Karpas-422 (cell line): ENCODE measurements around the gene IL20RB. TPM values are rescaled to one million over a fixed set of nuclear protein-coding genes. Genes with fewer than 3 reads are reported as not detected.

Source experiments
- DNase-seq: peaks from one replicate; pipeline ENCODE4 v3.0.0-alpha.2; 2015
- H2AFZ ChIP-seq: fragments of 200-600 bp; sonication (generic); 2 replicates; pipeline ENCODE4 v1.6.1; 2014; ENCODE audit warnings: antibody characterized with exemption, low read length, mixed read lengths
- H3K27ac ChIP-seq: fragments of 200-600 bp; sonication (generic); 2 replicates; pipeline ENCODE4 v1.5.1; 2014; ENCODE audit warnings: mild to moderate bottlenecking, low read length, moderate library complexity
- H3K27me3 ChIP-seq: fragments of 200-600 bp; sonication (generic); 2 replicates; pipeline ENCODE4 v1.6.1; 2014; ENCODE audit warnings: low read length, mixed read lengths
- H3K36me3 ChIP-seq: fragments of 200-600 bp; sonication (generic); 2 replicates; pipeline ENCODE4 v1.6.1; 2014; ENCODE audit warnings: low read length, mixed read lengths; ENCODE audit not compliant: insufficient read depth
- H3K4me1 ChIP-seq: fragments of 200-600 bp; sonication (generic); 2 replicates; pipeline ENCODE4 v1.6.1; 2014; ENCODE audit warnings: mild to moderate bottlenecking, low read length, mixed read lengths
- H3K4me2 ChIP-seq: fragments of 200-600 bp; sonication (generic); 2 replicates; pipeline ENCODE4 v1.6.1; 2014; ENCODE audit warnings: low read length, low read depth, mild to moderate bottlenecking; ENCODE audit not compliant: poor library complexity, severe bottlenecking
- H3K4me3 ChIP-seq: fragments of 200-600 bp; sonication (generic); 2 replicates; pipeline ENCODE4 v1.5.1; 2014; ENCODE audit warnings: mild to moderate bottlenecking, antibody characterized with exemption, low read length, mixed read lengths
- H3K79me2 ChIP-seq: fragments of 200-600 bp; sonication (generic); 2 replicates; pipeline ENCODE4 v1.6.1; 2014; ENCODE audit warnings: mild to moderate bottlenecking, low read length, mixed read lengths
- H3K9ac ChIP-seq: fragments of 200-600 bp; sonication (generic); 2 replicates; pipeline ENCODE4 v1.6.0; 2014; ENCODE audit warnings: low read length
- H3K9me2 ChIP-seq: fragments of 200-600 bp; sonication (generic), shearing (Covaris generic); replicated peaks from 2 replicates; pipeline ENCODE4 v1.6.0; 2014; ENCODE audit warnings: mild to moderate bottlenecking, low read length, moderate library complexity; ENCODE audit not compliant: insufficient read depth
- H3K9me3 ChIP-seq: fragments of 300-700, 200-600 bp; sonication (generic); 2 replicates; pipeline ENCODE4 v1.6.1; 2014; ENCODE audit warnings: low read length, mixed read lengths
- H4K20me1 ChIP-seq: fragments of 200-600 bp; sonication (generic); 2 replicates; pipeline ENCODE4 v1.6.1; 2014; ENCODE audit warnings: mild to moderate bottlenecking, antibody characterized with exemption, low read length, low read depth; ENCODE audit not compliant: insufficient read depth
- total RNA-seq: library from RNA; depleted of rRNA; stranded (reverse); fragments of >200 nt; shearing (Covaris generic); gene quantifications from 2 replicates; pipeline ENCODE4 v1.2.3, GENCODE V29; 2014; ENCODE audit warnings: low replicate concordance; rRNA removed

The IL20RB gene, protein sequence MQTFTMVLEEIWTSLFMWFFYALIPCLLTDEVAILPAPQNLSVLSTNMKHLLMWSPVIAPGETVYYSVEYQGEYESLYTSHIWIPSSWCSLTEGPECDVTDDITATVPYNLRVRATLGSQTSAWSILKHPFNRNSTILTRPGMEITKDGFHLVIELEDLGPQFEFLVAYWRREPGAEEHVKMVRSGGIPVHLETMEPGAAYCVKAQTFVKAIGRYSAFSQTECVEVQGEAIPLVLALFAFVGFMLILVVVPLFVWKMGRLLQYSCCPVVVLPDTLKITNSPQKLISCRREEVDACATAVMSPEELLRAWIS
- total RNA-seq = 1.1 and 3.2 TPM in 2 replicates

DNA sequence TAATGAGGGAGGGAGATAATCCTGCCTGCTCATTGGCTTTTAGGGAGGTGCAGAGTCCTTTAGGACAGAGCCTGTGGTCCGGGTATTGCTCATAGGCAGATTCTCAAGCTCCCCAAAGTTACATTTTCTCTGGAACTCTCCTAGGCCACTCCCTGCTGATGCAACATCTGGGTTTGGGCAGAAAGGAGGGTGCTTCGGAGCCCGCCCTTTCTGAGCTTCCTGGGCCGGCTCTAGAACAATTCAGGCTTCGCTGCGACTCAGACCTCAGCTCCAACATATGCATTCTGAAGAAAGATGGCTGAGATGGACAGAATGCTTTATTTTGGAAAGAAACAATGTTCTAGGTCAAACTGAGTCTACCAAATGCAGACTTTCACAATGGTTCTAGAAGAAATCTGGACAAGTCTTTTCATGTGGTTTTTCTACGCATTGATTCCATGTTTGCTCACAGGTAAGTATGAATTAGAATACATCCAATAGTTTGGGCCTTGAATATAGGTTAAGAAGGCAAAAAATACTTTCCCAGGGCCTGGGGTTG is at the start of gene IL20RB:
Gene IL20RB, plus strand, starts transcription at position 233 of the 538 bp plus-strand sequence. Its CDS starts 131 bp downstream, at position 364.
- Histone ChIP-seq H4K20me1 (no peaks in the 10 kb centered on the region), H3K9me3 (no peaks in the 10 kb centered on the region), H3K27ac (no peak within 1 kb of the TSS), H3K27me3 (no peaks in the 10 kb centered on the region), H3K4me3 (no peak within 1 kb of the TSS), H3K79me2 (peaks cover 14% of the 10 kb centered on the region; the same call in 1 of the 2 replicates), H2AFZ (no peak within 1 kb of the TSS), H3K9ac (no peak within 1 kb of the TSS), H3K4me2 (no peak within 1 kb of the TSS), H3K4me1 (no peaks in the 10 kb centered on the region), H3K36me3 (no peaks in the 10 kb centered on the region), H3K9me2 (no peaks in the 10 kb centered on the region)
- DNase-seq = no peak

DNA sequence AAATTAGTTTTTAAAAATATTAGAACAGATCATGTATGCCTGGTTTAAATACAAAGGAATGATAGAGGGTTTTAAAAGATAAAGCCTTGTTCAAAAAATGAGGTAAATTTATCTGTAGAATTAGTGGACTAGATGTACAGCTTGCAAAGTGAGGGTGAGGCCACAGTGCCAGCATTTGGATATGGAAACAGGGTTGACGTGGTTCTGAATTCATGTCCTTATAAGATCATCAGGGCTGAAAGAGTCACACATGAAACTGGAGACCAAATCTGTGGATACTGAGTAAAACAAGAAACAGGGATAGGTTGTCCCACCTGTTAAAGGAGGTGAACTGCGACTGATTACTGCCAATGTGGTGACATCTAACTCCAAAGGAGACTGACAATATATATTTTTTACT is 49.5 kb upstream of the IL20RB start:
- Histone ChIP-seq H3K4me3 (no peak overlapping the region), H3K27me3 (no peaks in the 10 kb centered on the region), H3K9me3 (peaks cover 4% of the 10 kb centered on the region; the same call in 1 of the 2 replicates), H3K4me1 (peaks cover 85% of the 10 kb centered on the region), H4K20me1 (peaks cover 5% of the 10 kb centered on the region; the same call in 1 of the 2 replicates), H3K27ac (peak overlapping the region; percentile 48), H3K36me3 (peaks cover 24% of the 10 kb centered on the region), H3K4me2 (peak overlapping the region; percentile 31), H2AFZ (no peak overlapping the region), H3K9me2 (no peaks in the 10 kb centered on the region), H3K79me2 (peaks cover 100% of the 10 kb centered on the region), H3K9ac (no peak overlapping the region)
- no peak for DNase-seq

DNA sequence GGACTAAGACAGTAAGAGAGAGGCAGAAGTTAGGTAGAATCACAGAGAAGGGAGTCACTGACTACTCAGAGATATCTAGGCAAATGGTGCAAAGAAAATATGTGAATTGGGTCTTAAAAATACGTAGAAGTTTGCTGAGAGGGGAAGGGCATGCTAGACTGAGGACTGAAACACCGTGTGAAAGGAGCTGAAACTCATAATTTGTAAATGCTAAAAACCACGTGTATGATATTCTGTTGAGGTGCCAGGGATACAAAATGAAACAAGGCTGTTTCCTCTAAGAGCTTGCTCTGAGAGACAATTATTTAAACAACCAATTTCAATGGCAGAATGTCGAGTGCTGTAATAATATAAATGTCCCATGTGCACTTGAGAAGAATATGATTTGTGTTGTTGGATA is 48.6 kb upstream of the IL20RB start:
- H3K27ac ChIP-seq = peak overlapping the region; percentile 48
- H4K20me1 ChIP-seq = peaks cover 5% of the 10 kb centered on the region; the same call in 1 of the 2 replicates
- peak overlapping the region; percentile 11; the same call in 1 of the 2 replicates for H3K9ac ChIP-seq
- H3K9me3 ChIP-seq = no peaks in the 10 kb centered on the region
- peaks cover 84% of the 10 kb centered on the region for H3K4me1 ChIP-seq
- H2AFZ ChIP-seq = no peak overlapping the region
- H3K4me3 ChIP-seq = no peak overlapping the region; the same call in 1 of the 2 replicates
- H3K27me3 ChIP-seq = no peaks in the 10 kb centered on the region
- H3K9me2 ChIP-seq = no peaks in the 10 kb centered on the region
- no peak for DNase-seq
- H3K79me2 ChIP-seq = peaks cover 100% of the 10 kb centered on the region
- peak overlapping the region; percentile 31 for H3K4me2 ChIP-seq
- H3K36me3 ChIP-seq = peaks cover 16% of the 10 kb centered on the region; the same call in 1 of the 2 replicates

DNA sequence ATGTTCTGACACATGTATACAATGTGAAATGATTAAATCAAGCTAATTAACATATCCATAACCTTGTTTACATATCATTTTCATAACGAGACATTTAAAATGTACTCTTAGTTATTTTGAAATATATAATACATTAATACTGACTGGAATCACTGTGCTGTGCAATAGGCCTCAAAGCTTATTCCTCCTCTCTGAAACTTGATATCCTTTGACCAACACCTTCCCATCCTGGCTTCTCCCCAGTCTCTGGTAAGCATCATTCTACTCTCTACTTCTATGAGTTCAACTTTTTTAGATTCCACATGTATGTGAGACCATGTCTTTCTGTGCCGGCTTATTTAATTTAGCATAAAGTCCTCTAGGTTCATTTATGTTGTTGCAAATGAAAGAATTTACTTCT is 47.1 kb upstream of the IL20RB start:
- Histone ChIP-seq H3K9me2 (no peaks in the 10 kb centered on the region), H2AFZ (no peak overlapping the region), H3K27ac (peak overlapping the region; percentile 48; the same call in 1 of the 2 replicates), H3K4me1 (peaks cover 84% of the 10 kb centered on the region), H3K27me3 (no peaks in the 10 kb centered on the region), H3K9ac (no peak overlapping the region), H3K79me2 (peaks cover 100% of the 10 kb centered on the region), H4K20me1 (peaks cover 5% of the 10 kb centered on the region; the same call in 1 of the 2 replicates), H3K4me3 (no peak overlapping the region), H3K9me3 (no peaks in the 10 kb centered on the region), H3K36me3 (peaks cover 13% of the 10 kb centered on the region; the same call in 1 of the 2 replicates), H3K4me2 (no peak overlapping the region)
- DNase-seq = no peak

DNA sequence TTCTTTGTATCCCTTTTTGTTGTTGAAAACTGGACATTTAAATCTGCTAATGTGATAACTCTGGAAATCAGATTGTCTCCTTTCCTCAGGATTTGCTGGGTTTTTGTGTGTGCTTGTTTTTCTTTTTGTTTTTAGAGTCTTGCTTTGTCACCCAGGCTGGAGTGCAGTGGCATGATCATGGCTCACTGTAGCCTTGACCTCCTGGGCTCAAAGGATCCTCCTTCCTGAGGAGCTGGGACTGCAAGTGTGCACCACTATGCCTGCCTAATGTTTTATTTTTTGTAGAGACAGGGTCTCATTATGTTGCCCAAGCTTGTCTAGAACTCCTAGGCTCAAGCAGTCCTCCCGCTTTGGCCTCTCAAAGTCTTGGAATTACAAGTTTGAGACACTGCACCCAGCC is 44.6 kb upstream of the IL20RB start:
- H3K27ac ChIP-seq = peak overlapping the region; percentile 5; the same call in 1 of the 2 replicates
- DNase-seq = no peak
- H3K79me2 ChIP-seq = peaks cover 99% of the 10 kb centered on the region
- H3K4me3 ChIP-seq = no peak overlapping the region
- H3K9me2 ChIP-seq = no peaks in the 10 kb centered on the region
- H3K4me1 ChIP-seq = peaks cover 81% of the 10 kb centered on the region
- H3K36me3 ChIP-seq = peaks cover 13% of the 10 kb centered on the region
- H3K27me3 ChIP-seq = no peaks in the 10 kb centered on the region
- no peaks in the 10 kb centered on the region for H3K9me3 ChIP-seq
- no peak overlapping the region for H3K4me2 ChIP-seq
- H4K20me1 ChIP-seq = no peaks in the 10 kb centered on the region
- H2AFZ ChIP-seq = no peak overlapping the region
- no peak overlapping the region for H3K9ac ChIP-seq

DNA sequence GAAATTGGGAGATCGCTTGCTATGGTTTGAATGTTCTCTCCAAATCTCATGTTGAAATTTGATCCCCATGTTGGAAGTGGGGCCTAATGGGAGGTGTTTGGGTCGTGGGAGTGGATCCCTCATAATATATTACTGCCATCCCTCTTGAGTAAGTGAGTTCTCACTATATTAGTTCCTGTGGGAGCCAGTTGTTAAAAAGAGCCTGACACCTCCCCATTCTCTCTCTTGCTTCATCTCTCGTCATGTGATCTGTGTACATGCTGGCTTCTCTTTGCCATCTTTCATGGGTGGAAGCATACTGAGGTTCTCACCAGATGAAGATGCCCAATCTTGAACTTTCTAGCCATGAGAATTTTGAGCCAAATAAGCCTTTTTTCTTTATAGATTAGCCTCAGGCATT is 43.0 kb upstream of the IL20RB start:
- Histone ChIP-seq H3K4me2 (no peak overlapping the region), H3K27me3 (no peaks in the 10 kb centered on the region), H3K9me3 (no peaks in the 10 kb centered on the region), H3K4me3 (no peak overlapping the region), H3K9ac (no peak overlapping the region), H3K4me1 (peaks cover 81% of the 10 kb centered on the region), H3K27ac (no peak overlapping the region), H4K20me1 (no peaks in the 10 kb centered on the region), H2AFZ (no peak overlapping the region), H3K9me2 (no peaks in the 10 kb centered on the region), H3K79me2 (peaks cover 99% of the 10 kb centered on the region), H3K36me3 (peaks cover 13% of the 10 kb centered on the region)
- no peak for DNase-seq

DNA sequence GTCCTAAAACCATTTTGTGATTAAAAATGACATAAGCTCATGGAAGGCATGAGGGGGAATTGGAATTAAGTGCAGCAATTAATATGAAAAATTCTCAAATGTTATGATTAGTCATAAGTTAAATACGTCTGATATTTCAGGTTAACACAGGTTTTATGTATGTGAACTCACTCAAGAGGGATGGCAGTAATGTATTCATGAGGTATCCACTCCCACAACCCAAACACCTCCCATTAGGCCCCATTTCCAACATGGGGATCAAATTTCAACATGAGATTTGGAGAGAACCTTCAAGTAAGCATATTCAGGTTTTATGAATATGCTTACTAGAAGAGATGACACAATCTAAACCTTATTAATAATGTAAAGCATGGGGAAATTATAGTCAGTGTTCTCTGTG is 41.6 kb upstream of the IL20RB start:
- DNase-seq = no peak
- H3K9ac ChIP-seq = no peak overlapping the region
- no peak overlapping the region for H3K4me2 ChIP-seq
- H3K79me2 ChIP-seq = peaks cover 99% of the 10 kb centered on the region
- H2AFZ ChIP-seq = no peak overlapping the region
- no peak overlapping the region for H3K27ac ChIP-seq
- no peaks in the 10 kb centered on the region for H4K20me1 ChIP-seq
- peaks cover 81% of the 10 kb centered on the region for H3K4me1 ChIP-seq
- no peak overlapping the region for H3K4me3 ChIP-seq
- no peaks in the 10 kb centered on the region for H3K9me2 ChIP-seq
- H3K27me3 ChIP-seq = no peaks in the 10 kb centered on the region
- no peaks in the 10 kb centered on the region for H3K9me3 ChIP-seq
- peaks cover 10% of the 10 kb centered on the region for H3K36me3 ChIP-seq

DNA sequence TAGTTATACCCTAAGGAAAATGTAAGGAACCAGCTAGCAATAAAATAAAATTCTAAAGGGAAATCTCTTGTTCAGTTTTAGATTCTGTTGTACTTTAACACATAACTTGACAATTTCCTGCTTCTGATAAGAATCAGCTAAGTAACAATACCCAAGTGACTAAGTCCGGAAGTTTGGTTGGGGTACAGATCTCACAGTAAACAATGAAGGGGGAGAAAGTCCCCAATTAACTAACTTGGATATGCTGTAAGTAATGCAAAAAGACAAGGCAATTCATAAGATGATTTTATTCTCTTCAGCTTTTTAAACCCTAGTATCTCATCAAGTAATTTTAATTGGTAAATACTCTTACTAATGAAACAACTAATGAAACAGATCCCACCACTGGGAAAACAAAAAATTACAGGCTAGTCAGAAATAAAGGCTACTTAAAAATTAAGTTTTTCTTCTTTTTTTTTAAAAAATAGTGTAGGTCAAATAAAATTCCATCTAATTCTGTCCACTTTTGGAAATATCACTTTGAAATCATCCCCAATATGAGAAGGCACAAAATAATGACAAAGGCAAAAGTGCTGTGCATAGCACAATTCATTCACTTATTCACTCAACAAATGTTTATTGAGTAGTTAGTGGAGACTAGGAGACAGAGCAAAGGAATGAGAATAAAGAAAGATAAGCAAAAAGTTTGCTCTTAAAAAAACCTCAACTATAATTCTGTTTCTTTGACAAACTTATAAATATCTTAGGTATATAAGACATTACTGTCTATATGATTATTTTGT is 37.8 kb upstream of the IL20RB start:
- Histone ChIP-seq H3K9me2 (no peaks in the 10 kb centered on the region), H3K4me2 (peak overlapping the region; percentile 37), H2AFZ (no peak overlapping the region), H3K79me2 (peaks cover 94% of the 10 kb centered on the region), H3K9ac (no peak overlapping the region; the same call in 1 of the 2 replicates), H3K4me1 (peaks cover 92% of the 10 kb centered on the region), H4K20me1 (no peaks in the 10 kb centered on the region), H3K4me3 (no peak overlapping the region), H3K27ac (peak overlapping the region; percentile 23), H3K27me3 (no peaks in the 10 kb centered on the region), H3K9me3 (no peaks in the 10 kb centered on the region), H3K36me3 (no peaks in the 10 kb centered on the region; the same call in none of the 2 replicates)
- DNase-seq = no peak
